ENCODE data around the gene LRRTM1.

Gene LRRTM1

DNA sequence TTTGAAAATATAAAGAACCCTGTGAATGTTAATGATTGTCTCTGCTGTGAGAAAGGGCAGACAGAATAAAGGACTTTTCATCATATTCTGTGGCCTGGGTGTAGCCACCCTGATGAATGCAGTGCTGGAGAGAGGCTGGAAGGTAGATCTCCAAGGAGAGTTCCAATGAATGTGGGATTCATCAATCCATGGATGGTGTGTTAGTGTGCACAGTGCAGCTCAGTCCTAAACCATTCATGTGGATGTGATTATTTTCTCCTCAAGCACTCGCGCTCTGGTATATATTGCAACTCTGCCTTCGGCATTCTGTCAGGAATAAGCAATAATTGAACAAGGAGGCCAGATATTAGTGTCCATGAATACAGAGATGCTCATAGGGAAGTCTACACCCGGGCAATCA, 47.1 kb downstream of the LRRTM1 start:
- no peak for TF ChIP-seq EZH2phosphoT487 (IDR thresholded peaks at IDR 0.05; ENCODE audit: borderline replicate concordance, low read length)
- TF ChIP-seq CTCF (IDR thresholded peaks at IDR 0.05; ENCODE audit: low read depth, low read length, poor library complexity, severe bottlenecking), result no peak
- Histone ChIP-seq H3K9me2 (replicated peaks; ENCODE audit: control insufficient read depth, low read length) (no peaks in the 10 kb centered on the region), H3K4me1 (ENCODE audit: control insufficient read depth, low read length) (no peaks in the 10 kb centered on the region), H3F3A (ENCODE audit: control insufficient read depth, insufficient read depth) (no peaks in the 10 kb centered on the region), H4K20me1 (ENCODE audit: control insufficient read depth, insufficient read depth, low read depth, low read length) (no peaks in the 10 kb centered on the region), H3K4me2 (ENCODE audit: low read length) (no peak overlapping the region), H3K36me3 (ENCODE audit: control insufficient read depth, low read length) (no peaks in the 10 kb centered on the region), H3K27me3 (ENCODE audit: control insufficient read depth, low read length) (no peaks in the 10 kb centered on the region), H3K4me3 (ENCODE audit: low read length) (no peak overlapping the region), H3K27ac (ENCODE audit: low read depth, low read length) (no peak overlapping the region), H3K9me3 (ENCODE audit: control insufficient read depth, insufficient read depth, low read length) (no peaks in the 10 kb centered on the region), H3K79me2 (ENCODE audit: control insufficient read depth, low read length) (no peaks in the 10 kb centered on the region)

GRCh38 chr2:80256782-80257167, 47.8 kb downstream of the LRRTM1 start:
- Histone ChIP-seq H3K4me1 (ENCODE audit: control insufficient read depth, low read length) (no peaks in the 10 kb centered on the region), H3K4me3 (ENCODE audit: low read length) (no peak overlapping the region), H3K27me3 (ENCODE audit: control insufficient read depth, low read length) (no peaks in the 10 kb centered on the region), H3F3A (ENCODE audit: control insufficient read depth, insufficient read depth) (no peaks in the 10 kb centered on the region), H3K4me2 (ENCODE audit: low read length) (no peak overlapping the region), H3K27ac (ENCODE audit: low read depth, low read length) (no peak overlapping the region), H3K79me2 (ENCODE audit: control insufficient read depth, low read length) (no peaks in the 10 kb centered on the region), H3K9me3 (ENCODE audit: control insufficient read depth, insufficient read depth, low read length) (no peaks in the 10 kb centered on the region), H4K20me1 (ENCODE audit: control insufficient read depth, insufficient read depth, low read depth, low read length) (no peaks in the 10 kb centered on the region), H3K9me2 (replicated peaks; ENCODE audit: control insufficient read depth, low read length) (no peaks in the 10 kb centered on the region), H3K36me3 (ENCODE audit: control insufficient read depth, low read length) (no peaks in the 10 kb centered on the region)
- no peak for TF ChIP-seq CTCF (IDR thresholded peaks at IDR 0.05; ENCODE audit: low read depth, low read length, poor library complexity, severe bottlenecking)
- TF ChIP-seq EZH2phosphoT487 (IDR thresholded peaks at IDR 0.05; ENCODE audit: borderline replicate concordance, low read length), result no peak

DNA sequence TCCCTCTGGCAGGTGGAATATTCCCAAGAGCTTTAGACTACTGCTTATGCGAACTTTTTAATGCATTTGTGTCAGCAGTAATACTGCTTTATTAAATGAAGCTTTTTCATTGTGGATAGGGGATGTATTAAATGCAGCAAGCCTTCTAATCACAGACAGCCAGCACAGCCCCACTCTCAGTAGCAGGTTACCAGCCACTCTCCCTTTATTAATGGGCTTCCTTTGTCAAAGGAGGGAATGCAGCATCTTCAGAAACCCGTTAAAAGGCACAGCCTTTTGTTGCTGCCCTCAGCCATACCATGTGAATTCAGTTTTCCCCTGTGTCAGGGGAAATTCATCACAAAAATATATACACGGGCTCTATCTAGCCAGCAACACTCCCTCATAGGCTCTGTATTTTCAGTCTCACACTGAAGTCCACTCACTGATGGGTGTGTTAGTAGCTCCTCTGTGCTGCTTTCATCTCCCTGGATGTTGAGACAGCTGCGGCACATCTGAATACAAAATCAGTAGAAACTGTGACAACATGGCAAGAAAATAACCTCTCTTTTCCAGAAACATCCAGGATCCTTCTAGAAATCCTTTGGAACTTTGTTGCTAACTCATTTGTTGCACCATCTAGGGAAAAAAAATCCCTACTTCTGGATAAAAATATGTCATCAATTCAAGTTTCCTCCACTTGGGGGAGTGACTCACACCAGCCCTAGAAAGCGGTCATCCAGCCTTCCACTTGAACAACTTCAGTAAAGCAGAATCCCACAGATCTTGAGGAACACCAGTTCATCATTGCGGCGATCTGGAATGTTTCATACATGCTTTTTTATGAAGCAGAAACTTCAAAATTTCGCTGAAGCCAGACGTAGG, 48.4 kb downstream of the LRRTM1 start:
- no peaks in the 10 kb centered on the region for H3K36me3 ChIP-seq (ENCODE audit: control insufficient read depth, low read length)
- no peaks in the 10 kb centered on the region for H3K4me1 ChIP-seq (ENCODE audit: control insufficient read depth, low read length)
- H3F3A ChIP-seq (ENCODE audit: control insufficient read depth, insufficient read depth), result no peaks in the 10 kb centered on the region
- H3K9me2 ChIP-seq (replicated peaks; ENCODE audit: control insufficient read depth, low read length), result no peaks in the 10 kb centered on the region
- no peak overlapping the region for H3K4me2 ChIP-seq (ENCODE audit: low read length)
- H4K20me1 ChIP-seq (ENCODE audit: control insufficient read depth, insufficient read depth, low read depth, low read length), result no peaks in the 10 kb centered on the region
- no peaks in the 10 kb centered on the region for H3K79me2 ChIP-seq (ENCODE audit: control insufficient read depth, low read length)
- H3K9me3 ChIP-seq (ENCODE audit: control insufficient read depth, insufficient read depth, low read length), result no peaks in the 10 kb centered on the region
- peak; percentile 19 for TF ChIP-seq CTCF (IDR thresholded peaks at IDR 0.05; ENCODE audit: low read depth, low read length, poor library complexity, severe bottlenecking)
- TF ChIP-seq EZH2phosphoT487 (IDR thresholded peaks at IDR 0.05; ENCODE audit: borderline replicate concordance, low read length), result no peak
- H3K27me3 ChIP-seq (ENCODE audit: control insufficient read depth, low read length), result no peaks in the 10 kb centered on the region
- H3K27ac ChIP-seq (ENCODE audit: low read depth, low read length), result no peak overlapping the region
- no peak overlapping the region for H3K4me3 ChIP-seq (ENCODE audit: low read length)
